DND-41 (cell line): ENCODE measurements around the gene EPB41L2.

Experiments used
- ATAC-seq: fragments of 200-7000 bp; cut with Tn5 transposase; 3 replicates; pipeline ENCODE4 v1.9.1; 2021; ENCODE audit warnings: low read depth; ENCODE audit not compliant: insufficient read depth
- DNase-seq: peaks from one replicate; pipeline ENCODE4 v3.0.0-alpha.2; 2020
- H2AFZ ChIP-seq: 2 replicates; pipeline ENCODE4 v1.6.0; 2012; ENCODE audit warnings: low read depth, low read length
- H3K27ac ChIP-seq: 2 replicates; pipeline ENCODE4 v1.5.1; 2012; ENCODE audit warnings: low read length, inconsistent platforms
- H3K27me3 ChIP-seq: fragments of 200-600 bp; sonication (generic); 2 replicates; pipeline ENCODE4 v1.6.0; 2012; ENCODE audit warnings: low read length, mild to moderate bottlenecking, inconsistent platforms; ENCODE audit not compliant: insufficient read depth, poor library complexity
- H3K36me3 ChIP-seq: 2 replicates; pipeline ENCODE4 v1.5.1; 2012; ENCODE audit warnings: low read length, inconsistent platforms; ENCODE audit not compliant: insufficient read depth
- H3K4me1 ChIP-seq: 2 replicates; pipeline ENCODE4 v1.5.1; 2012; ENCODE audit warnings: mild to moderate bottlenecking, low read length; ENCODE audit not compliant: insufficient read depth
- H3K4me2 ChIP-seq: 2 replicates; pipeline ENCODE4 v1.6.0; 2012; ENCODE audit warnings: mild to moderate bottlenecking, moderate library complexity, low read length, inconsistent platforms; ENCODE audit not compliant: insufficient read depth
- H3K4me3 ChIP-seq, 2 experiments: fragments of 200-600 bp in 1 of 2; shearing (Covaris generic) in 1 of 2; 2 replicates each; pipeline ENCODE4 v1.5.1; 2012 to 2016; ENCODE audit warnings: inconsistent platforms in 2 of 2, low read length in 2 of 2, mild to moderate bottlenecking in 2 of 2, low read depth in 1 of 2, moderate library complexity in 1 of 2
- H3K79me2 ChIP-seq: 2 replicates; pipeline ENCODE4 v1.6.0; 2012; ENCODE audit warnings: low read length, inconsistent platforms; ENCODE audit not compliant: insufficient read depth
- H3K9ac ChIP-seq: 2 replicates; pipeline ENCODE4 v1.6.0; 2012; ENCODE audit warnings: low read depth, mild to moderate bottlenecking, inconsistent platforms, low read length, moderate library complexity
- H3K9me3 ChIP-seq: 2 replicates; pipeline ENCODE4 v1.5.1; 2012; ENCODE audit warnings: low read length, moderate library complexity, mild to moderate bottlenecking, inconsistent platforms; ENCODE audit not compliant: insufficient read depth, severe bottlenecking
- H4K20me1 ChIP-seq: 2 replicates; pipeline ENCODE4 v1.6.0; 2012; ENCODE audit warnings: low read length; ENCODE audit not compliant: insufficient read depth
- EZH2 ChIP-seq: IDR thresholded peaks from 3 replicates; pipeline ENCODE4 v1.6.1; 2012; ENCODE audit warnings: borderline replicate concordance, low read depth, mild to moderate bottlenecking, moderate library complexity, low read length, inconsistent platforms; ENCODE audit not compliant: severe bottlenecking
- TF ChIP-seq, protein P1 (sequence below): IDR thresholded peaks from 2 replicates; pipeline ENCODE4 v1.5.1; 2012; ENCODE audit warnings: borderline replicate concordance, low read length, moderate library complexity, mild to moderate bottlenecking; ENCODE audit not compliant: poor library complexity, severe bottlenecking; ENCODE audit errors: extremely low read depth

EPB41L2 gene

DNA sequence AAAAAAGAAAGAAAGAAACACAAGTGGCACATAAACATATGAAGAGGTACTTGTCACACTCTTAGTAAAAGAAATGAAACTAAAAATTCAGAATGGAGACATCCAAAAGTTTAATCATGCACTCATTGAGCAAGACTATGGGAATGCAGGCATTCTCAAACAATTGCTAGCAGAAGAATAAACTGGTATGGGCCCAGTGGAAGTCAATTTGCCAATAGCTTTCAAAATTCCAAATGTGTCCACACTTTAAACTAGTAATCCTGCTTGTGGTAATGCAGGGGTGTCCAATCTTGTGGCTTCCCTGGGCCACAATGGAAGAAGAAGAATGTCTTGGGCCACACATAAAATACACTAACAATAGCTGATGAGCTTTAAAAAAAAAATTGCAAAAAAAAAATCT lies 97.4 kb downstream of the EPB41L2 start:
- H3K79me2 ChIP-seq: peaks cover 82% of the 10 kb centered on the region
- H2AFZ ChIP-seq: no peak overlapping the region
- H3K27ac ChIP-seq: no peak overlapping the region
- ATAC-seq (no peak), DNase-seq (no peak)
- H3K4me3 ChIP-seq: no peak overlapping the region
- no peaks in the 10 kb centered on the region for H3K36me3 ChIP-seq
- no peaks in the 10 kb centered on the region for H3K27me3 ChIP-seq
- no peaks in the 10 kb centered on the region for H3K4me1 ChIP-seq
- H3K9ac ChIP-seq: no peak overlapping the region
- H3K4me2 ChIP-seq: no peak overlapping the region
- 0 out of 2 replicates have a peak, but pooled peaks cover 7% of the 10 kb centered on the region for H4K20me1 ChIP-seq
- no peaks in the 10 kb centered on the region for H3K9me3 ChIP-seq
- TF ChIP-seq EZH2: no peak
- TF ChIP-seq, protein P1, sequence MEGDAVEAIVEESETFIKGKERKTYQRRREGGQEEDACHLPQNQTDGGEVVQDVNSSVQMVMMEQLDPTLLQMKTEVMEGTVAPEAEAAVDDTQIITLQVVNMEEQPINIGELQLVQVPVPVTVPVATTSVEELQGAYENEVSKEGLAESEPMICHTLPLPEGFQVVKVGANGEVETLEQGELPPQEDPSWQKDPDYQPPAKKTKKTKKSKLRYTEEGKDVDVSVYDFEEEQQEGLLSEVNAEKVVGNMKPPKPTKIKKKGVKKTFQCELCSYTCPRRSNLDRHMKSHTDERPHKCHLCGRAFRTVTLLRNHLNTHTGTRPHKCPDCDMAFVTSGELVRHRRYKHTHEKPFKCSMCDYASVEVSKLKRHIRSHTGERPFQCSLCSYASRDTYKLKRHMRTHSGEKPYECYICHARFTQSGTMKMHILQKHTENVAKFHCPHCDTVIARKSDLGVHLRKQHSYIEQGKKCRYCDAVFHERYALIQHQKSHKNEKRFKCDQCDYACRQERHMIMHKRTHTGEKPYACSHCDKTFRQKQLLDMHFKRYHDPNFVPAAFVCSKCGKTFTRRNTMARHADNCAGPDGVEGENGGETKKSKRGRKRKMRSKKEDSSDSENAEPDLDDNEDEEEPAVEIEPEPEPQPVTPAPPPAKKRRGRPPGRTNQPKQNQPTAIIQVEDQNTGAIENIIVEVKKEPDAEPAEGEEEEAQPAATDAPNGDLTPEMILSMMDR: no peak

DNA sequence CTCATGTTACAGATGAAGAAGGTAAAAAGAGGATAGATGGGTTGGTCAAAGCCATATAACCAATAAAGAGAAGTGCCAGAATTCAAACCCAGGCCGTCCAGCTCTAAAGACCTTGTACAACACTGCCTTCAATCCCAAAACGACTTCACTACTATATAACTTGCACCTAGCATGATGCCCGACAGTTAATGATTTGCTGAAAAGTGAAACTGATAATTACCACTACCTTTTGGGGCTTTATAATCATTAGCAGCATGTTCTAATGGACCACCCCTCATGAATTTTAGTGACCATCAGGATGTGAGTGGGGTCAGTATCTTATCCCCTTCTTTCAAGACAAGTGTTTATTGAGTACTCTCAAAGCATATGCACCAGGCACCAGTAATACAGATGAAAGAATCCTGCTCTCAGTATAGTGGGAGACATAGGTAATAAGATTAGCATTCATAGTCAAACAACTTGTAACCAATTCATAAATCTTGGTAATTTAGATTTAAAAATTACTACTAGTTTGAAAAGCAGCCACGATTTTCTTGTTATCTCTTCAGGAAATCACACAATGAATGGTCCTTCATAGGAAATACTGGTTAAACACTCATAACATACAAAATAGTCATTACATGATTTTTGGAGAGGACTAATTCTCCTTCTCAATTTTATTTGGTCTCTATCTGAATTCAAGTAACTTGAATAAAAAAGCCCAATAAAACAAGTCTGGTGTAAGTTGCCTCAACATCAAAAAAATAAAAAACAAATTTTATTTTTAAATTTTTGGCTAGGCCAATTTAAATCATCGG lies 98.0 kb downstream of the EPB41L2 start:
- no peak for TF ChIP-seq EZH2
- TF ChIP-seq, protein P1: no peak
- no peak for ATAC-seq
- no peak overlapping the region for H3K4me3 ChIP-seq
- H2AFZ ChIP-seq: no peak overlapping the region
- H4K20me1 ChIP-seq: 0 out of 2 replicates have a peak, but pooled peaks cover 7% of the 10 kb centered on the region
- H3K4me1 ChIP-seq: no peaks in the 10 kb centered on the region
- H3K4me2 ChIP-seq: no peak overlapping the region
- no peak for DNase-seq
- no peak overlapping the region for H3K9ac ChIP-seq
- H3K9me3 ChIP-seq: no peaks in the 10 kb centered on the region
- H3K79me2 ChIP-seq: peaks cover 86% of the 10 kb centered on the region
- no peaks in the 10 kb centered on the region for H3K27me3 ChIP-seq
- no peaks in the 10 kb centered on the region for H3K36me3 ChIP-seq
- no peak overlapping the region for H3K27ac ChIP-seq

DNA sequence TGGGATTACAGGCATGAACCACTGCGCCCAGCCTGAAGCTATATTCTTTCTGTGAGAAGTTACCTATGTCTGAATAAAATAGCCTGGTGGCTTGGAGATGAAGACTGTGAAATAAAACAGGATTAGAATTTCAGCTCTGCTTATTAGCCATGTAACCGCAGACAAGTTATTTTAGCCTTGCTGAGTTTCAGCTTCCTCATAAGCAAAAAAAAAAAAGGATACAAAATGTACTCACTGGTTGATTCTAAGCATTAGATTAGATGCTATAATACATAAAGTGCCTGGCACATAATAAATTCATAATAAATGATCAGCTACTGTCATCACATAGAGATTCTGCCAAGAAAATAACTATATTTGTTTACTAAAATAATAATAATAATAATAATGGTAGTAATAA lies 98.8 kb downstream of the EPB41L2 start:
- no peak overlapping the region for H3K4me2 ChIP-seq
- ATAC-seq (no peak), DNase-seq (no peak)
- H2AFZ ChIP-seq: no peak overlapping the region
- H3K27me3 ChIP-seq: no peaks in the 10 kb centered on the region
- no peak overlapping the region for H3K4me3 ChIP-seq
- H3K9ac ChIP-seq: no peak overlapping the region
- TF ChIP-seq, protein P1: no peak
- TF ChIP-seq EZH2: no peak
- no peaks in the 10 kb centered on the region for H3K4me1 ChIP-seq
- peaks cover 85% of the 10 kb centered on the region for H3K79me2 ChIP-seq
- no peaks in the 10 kb centered on the region for H3K36me3 ChIP-seq
- peaks cover 7% of the 10 kb centered on the region; the same call in 1 of the 2 replicates for H4K20me1 ChIP-seq
- H3K27ac ChIP-seq: no peak overlapping the region
- H3K9me3 ChIP-seq: no peaks in the 10 kb centered on the region
